DOHH2 (cell line): Measurements from ENCODE around the gene GDF2.

Experiments used
- EZH2phosphoT487 ChIP-seq: fragments of 200-600 bp; sonication (generic); IDR thresholded peaks from 2 replicates; pipeline ENCODE4 v1.6.1; 2017; ENCODE audit warnings: borderline replicate concordance, mild to moderate bottlenecking, antibody characterized with exemption, low read length, moderate library complexity, mixed read lengths
- TF ChIP-seq, protein P1 (sequence below): fragments of 200-600 bp; sonication (generic); IDR thresholded peaks from one replicate; pipeline ENCODE4 v1.5.1; 2014; ENCODE audit warnings: antibody characterized with exemption, mild to moderate bottlenecking, low read depth, low read length; ENCODE audit not compliant: poor library complexity, severe bottlenecking

- TF ChIP-seq, protein P1, sequence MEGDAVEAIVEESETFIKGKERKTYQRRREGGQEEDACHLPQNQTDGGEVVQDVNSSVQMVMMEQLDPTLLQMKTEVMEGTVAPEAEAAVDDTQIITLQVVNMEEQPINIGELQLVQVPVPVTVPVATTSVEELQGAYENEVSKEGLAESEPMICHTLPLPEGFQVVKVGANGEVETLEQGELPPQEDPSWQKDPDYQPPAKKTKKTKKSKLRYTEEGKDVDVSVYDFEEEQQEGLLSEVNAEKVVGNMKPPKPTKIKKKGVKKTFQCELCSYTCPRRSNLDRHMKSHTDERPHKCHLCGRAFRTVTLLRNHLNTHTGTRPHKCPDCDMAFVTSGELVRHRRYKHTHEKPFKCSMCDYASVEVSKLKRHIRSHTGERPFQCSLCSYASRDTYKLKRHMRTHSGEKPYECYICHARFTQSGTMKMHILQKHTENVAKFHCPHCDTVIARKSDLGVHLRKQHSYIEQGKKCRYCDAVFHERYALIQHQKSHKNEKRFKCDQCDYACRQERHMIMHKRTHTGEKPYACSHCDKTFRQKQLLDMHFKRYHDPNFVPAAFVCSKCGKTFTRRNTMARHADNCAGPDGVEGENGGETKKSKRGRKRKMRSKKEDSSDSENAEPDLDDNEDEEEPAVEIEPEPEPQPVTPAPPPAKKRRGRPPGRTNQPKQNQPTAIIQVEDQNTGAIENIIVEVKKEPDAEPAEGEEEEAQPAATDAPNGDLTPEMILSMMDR, result no peak
- TF ChIP-seq EZH2phosphoT487, result no peak
Observed at GRCh38 chr10:47370878-47371277, 48.6 kb downstream of the GDF2 start.
